Omental fat pad (tissue), 4 donors: ENCODE measurements around the gene MTHFD2L. TPM values are rescaled to one million over a fixed set of nuclear protein-coding genes. Genes with fewer than 3 reads are reported as not detected.

Experiments
- ATAC-seq: fragments of 150-250 bp; one replicate; pipeline ENCODE4 v1.9.1; 2016; ENCODE audit warnings: mild to moderate bottlenecking, moderate library complexity; ENCODE audit not compliant: low FRiP score
- DNase-seq: peaks from one replicate; pipeline ENCODE4 v3.0.0-alpha.2; 2019; ENCODE audit warnings: low spot score
- total RNA-seq, 4 donors: library from RNA; depleted of rRNA; stranded (reverse); fragments of >200 nt; gene quantifications; one replicate each; pipeline ENCODE4 v1.1.0, GENCODE V29; 2016
- TF ChIP-seq, protein P1 (sequence below), 3 donors: fragments of 450-650 bp; IDR thresholded peaks; one replicate each; pipeline ENCODE4 v1.5.1; 2016 to 2017; ENCODE audit warnings: antibody characterized with exemption in 3 of 3, mild to moderate bottlenecking in 3 of 3, moderate library complexity in 2 of 3

MTHFD2L gene
- total RNA-seq: 10 to 100 TPM; 12.2 to 23.2 (median 18.4) TPM

DNA sequence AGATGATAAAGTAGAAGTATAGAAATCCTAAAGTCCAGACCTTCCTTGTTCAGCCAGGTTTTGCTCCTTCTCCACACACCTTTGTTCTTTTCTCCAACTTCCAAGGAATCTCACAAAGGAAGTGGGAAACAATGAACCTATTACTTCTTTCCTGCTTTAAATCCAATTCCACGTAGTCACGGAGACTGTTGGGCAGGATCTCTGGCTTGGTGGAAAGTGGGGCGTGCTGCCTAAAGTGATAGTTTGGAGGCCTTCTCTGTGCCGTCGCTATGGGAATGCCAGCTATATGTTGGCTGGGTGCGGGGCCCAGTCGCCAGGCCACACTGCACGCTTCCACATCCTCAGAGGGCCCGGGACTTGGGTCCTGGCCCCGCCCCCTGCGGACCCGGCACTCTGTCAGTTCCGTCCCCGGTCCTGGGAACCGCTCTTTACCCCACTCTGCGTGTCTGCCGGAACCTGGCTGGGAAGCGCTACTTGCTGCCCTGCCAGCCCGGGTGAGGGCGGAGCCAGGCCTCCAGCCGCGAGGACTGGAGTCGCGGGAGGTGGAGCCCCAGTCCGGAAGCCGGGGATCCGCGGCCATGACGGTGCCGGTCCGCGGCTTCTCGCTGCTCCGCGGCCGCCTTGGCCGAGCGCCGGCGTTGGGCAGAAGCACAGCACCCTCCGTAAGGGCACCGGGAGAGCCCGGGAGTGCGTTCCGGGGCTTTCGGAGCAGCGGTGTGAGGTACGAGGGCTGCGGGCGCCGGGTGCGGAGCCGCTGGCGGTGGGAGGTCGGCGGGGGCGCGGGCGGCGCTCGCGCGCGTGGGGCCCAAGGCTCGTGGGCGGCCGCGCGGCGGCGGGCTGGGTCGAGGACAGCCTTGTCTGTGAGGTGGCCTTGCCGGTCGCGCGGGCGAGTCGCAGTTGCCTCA is at the start of gene MTHFD2L:
Gene MTHFD2L, plus strand, starts transcription at position 558 of the 905 bp plus-strand sequence. Its CDS starts 21 bp downstream, at position 579.
- TF ChIP-seq, protein P1, sequence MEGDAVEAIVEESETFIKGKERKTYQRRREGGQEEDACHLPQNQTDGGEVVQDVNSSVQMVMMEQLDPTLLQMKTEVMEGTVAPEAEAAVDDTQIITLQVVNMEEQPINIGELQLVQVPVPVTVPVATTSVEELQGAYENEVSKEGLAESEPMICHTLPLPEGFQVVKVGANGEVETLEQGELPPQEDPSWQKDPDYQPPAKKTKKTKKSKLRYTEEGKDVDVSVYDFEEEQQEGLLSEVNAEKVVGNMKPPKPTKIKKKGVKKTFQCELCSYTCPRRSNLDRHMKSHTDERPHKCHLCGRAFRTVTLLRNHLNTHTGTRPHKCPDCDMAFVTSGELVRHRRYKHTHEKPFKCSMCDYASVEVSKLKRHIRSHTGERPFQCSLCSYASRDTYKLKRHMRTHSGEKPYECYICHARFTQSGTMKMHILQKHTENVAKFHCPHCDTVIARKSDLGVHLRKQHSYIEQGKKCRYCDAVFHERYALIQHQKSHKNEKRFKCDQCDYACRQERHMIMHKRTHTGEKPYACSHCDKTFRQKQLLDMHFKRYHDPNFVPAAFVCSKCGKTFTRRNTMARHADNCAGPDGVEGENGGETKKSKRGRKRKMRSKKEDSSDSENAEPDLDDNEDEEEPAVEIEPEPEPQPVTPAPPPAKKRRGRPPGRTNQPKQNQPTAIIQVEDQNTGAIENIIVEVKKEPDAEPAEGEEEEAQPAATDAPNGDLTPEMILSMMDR (IDR thresholded peaks at IDR 0.05): no peak
- ATAC-seq (peak; percentile 99), DNase-seq (peak; percentile 69)

DNA sequence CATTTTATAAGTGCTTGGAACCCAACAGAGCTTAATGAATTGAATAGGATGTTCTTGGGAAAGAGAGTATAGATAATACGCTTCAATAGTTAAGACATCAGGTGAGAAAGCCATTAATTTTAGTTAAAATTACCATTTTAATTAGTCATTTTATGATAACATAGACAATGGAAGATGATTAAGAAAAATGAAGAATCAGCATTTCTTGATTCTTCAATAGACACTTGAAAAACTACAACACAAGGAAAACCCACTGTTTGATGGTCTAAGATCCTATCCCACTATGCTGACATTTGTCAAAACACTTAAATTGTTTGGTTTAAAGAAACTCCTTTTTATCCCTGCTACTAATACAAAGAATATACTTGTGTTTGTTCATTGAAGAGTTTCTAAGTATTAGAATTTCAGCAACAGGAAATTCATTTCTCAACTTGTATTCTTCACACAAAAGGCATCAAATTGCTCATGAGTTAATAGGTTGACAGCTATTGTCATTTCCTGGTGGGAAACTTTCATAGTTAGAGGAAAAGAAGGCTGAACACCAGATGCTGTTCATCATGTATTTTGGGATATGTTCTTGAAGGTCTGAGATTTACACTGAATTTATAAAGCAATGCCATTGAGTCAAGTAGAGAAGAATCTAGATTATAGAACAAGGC is 49.3 kb upstream of the MTHFD2L start:
- DNase-seq (no peak), ATAC-seq (peak; percentile 4)
- TF ChIP-seq, protein P1 (IDR thresholded peaks at IDR 0.05): no peak

DNA sequence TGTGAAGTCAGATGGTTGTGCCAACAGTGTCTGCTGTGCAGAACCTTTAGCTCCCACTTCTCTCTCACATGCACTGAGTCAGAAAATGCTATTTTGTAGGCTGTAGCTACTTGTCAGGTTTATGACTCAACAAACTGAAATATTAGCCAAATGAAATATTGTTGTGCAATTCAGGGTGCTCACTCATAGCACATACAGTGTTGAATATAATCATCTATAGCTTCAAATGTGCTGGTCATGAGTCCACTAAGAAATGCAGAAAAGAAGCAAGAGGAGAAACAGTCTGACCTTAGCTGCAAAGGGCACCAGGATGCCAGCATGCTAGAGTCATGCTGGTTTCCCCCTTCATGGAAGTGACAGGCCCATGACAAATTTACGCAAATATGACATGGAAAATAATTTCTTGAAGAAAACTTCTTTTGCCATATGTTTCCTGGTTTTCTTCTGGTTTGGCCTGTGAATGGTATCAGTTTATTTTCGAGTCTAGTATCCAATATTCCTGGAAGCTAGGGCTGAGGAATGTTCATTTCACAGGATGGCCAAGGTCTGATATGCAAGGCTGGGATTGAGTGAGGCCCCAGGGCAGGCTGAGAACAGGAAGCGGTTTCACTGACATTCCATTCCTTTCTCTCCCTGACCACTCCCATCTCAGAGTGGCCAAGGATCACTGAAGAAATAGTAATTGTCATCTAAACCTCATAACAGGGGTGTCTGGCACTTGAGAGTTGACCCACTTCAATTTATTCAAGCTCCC is 48.6 kb upstream of the MTHFD2L start:
- ATAC-seq (peak; percentile 91), DNase-seq (no peak)
- TF ChIP-seq, protein P1 (IDR thresholded peaks at IDR 0.05): no peak

DNA sequence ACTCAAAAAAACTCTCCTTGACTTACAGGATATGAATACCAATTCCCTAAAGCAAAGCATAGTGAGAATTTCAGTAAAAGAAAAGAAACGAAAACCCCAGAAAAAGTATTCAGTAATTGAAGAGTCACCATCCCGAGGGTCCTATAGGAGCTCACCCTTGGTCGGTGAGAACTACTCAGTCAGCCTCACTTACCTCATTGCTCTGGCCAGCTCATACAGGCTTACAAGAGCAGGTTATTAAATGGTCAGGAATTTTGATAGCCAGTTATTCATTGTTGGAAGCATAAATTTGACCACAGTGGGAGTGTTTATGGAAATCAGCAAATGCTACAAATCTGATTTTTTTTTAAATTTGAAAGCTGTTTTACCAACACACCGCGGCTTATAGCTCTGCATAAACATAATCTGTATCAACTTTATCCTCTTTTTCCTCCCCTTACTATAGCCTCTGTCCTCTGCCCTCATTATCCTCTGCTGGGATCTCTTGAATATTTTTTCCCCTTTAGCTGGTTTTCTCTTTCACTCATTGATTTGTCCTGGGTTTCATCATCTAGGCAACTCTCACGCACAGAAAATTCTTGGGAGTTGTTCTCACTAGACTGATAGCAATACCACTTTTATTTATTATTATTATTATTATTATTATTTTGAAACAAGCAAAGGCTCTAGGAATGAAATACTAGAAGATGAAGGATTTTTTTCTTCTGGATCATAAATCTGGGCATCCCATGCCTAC is 47.9 kb upstream of the MTHFD2L start:
- no peak for DNase-seq
- TF ChIP-seq, protein P1 (IDR thresholded peaks at IDR 0.05): no peak
- peak; percentile 79 for ATAC-seq

DNA sequence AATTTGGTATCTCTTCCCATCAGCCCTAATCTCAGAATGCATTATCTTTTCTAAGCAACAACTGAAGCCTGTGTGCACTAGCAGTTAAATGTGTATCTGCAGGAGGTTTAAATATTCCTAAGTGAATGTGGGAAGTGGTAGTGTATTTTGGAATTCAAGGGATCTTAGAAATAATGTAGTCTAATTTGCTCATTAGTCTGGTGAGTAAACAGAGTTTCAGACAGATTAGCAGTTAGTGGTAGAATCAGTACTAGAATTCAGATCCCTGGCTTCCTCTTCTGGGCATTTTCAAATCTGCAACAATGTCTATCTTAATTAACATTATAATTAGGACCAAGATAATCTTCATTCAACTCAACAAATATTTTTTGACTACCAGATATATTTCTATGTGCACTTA is 47.2 kb upstream of the MTHFD2L start:
- ATAC-seq (no peak), DNase-seq (no peak)
- TF ChIP-seq, protein P1 (IDR thresholded peaks at IDR 0.05): no peak

DNA sequence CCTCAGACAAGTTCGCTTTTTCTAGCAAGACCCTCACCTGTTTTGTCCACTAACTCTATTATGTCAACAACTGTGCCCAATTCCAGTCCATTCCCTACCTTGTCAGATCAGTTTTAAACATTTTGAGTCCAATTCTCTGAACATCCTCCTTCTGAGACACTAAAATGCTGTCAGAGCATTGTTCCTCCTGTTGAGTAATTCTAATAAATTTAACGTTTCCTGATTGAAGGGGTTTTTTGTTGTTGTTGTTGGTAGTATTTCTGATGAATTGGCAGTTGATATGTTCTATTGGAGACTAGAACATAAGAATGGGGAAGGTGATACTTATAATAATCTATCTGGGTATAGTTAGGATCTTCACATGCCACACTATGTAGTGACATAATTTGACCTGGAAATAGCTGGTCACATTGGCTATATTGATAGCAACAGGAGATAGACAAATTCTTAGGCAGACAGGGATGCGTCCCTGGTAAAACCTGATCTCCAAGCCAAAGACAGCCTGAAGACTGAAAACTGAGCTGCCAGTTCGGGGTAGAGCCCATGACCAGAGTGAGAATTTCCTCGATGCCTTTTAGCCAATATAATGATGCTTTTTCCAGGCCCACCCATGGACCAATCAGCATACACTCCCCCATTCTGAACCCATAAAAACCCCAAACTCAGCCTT is 46.5 kb upstream of the MTHFD2L start:
- no peak for DNase-seq
- ATAC-seq: no peak

More for the DNA sequence above, 46.5 kb upstream of the MTHFD2L start:
- TF ChIP-seq, protein P1 (IDR thresholded peaks at IDR 0.05): no peak
